ENCODE data around the gene PRADC1. TPM values are rescaled to one million over a fixed set of nuclear protein-coding genes. Genes with fewer than 3 reads are reported as not detected.

The PRADC1 gene
- total and polyA plus RNA-seq, 9 of the 15 experiments (the other 6 are each of a cell fraction or from before 2014, with no cell fraction given): 7.3 to 47.4 (median 34.2) TPM

- TF ChIP-seq, protein P1, sequence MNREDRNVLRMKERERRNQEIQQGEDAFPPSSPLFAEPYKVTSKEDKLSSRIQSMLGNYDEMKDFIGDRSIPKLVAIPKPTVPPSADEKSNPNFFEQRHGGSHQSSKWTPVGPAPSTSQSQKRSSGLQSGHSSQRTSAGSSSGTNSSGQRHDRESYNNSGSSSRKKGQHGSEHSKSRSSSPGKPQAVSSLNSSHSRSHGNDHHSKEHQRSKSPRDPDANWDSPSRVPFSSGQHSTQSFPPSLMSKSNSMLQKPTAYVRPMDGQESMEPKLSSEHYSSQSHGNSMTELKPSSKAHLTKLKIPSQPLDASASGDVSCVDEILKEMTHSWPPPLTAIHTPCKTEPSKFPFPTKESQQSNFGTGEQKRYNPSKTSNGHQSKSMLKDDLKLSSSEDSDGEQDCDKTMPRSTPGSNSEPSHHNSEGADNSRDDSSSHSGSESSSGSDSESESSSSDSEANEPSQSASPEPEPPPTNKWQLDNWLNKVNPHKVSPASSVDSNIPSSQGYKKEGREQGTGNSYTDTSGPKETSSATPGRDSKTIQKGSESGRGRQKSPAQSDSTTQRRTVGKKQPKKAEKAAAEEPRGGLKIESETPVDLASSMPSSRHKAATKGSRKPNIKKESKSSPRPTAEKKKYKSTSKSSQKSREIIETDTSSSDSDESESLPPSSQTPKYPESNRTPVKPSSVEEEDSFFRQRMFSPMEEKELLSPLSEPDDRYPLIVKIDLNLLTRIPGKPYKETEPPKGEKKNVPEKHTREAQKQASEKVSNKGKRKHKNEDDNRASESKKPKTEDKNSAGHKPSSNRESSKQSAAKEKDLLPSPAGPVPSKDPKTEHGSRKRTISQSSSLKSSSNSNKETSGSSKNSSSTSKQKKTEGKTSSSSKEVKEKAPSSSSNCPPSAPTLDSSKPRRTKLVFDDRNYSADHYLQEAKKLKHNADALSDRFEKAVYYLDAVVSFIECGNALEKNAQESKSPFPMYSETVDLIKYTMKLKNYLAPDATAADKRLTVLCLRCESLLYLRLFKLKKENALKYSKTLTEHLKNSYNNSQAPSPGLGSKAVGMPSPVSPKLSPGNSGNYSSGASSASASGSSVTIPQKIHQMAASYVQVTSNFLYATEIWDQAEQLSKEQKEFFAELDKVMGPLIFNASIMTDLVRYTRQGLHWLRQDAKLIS (CRISPR knock-in tag; IDR thresholded peaks at IDR 0.05): 0 out of 2 replicates have a peak, but pooled peaks have one; percentile 13
- peak; percentile 88 for TF ChIP-seq CHD2 (IDR thresholded peaks at IDR 0.05; ENCODE audit: low read depth, low read length)
- TF ChIP-seq RFX7 (CRISPR knock-in tag; IDR thresholded peaks at IDR 0.05): no peak
- TF ChIP-seq ZNF143 (CRISPR knock-in tag; IDR thresholded peaks at IDR 0.05): no peak
- TF ChIP-seq SRF (CRISPR knock-in tag; IDR thresholded peaks at IDR 0.05): 0 out of 4 replicates have a peak, but pooled peaks of 1 of the 2 experiments have one; percentile 68
- no peak for TF ChIP-seq ZSCAN32 (CRISPR knock-in tag; IDR thresholded peaks at IDR 0.05)
- no peak for TF ChIP-seq ZNF408 (CRISPR knock-in tag; IDR thresholded peaks at IDR 0.05; ENCODE audit: low read depth)
- peak; percentile 51 for TF ChIP-seq C11orf30 (IDR thresholded peaks at IDR 0.05; ENCODE audit: low read depth)
- TF ChIP-seq NR2F6 (CRISPR knock-in tag; IDR thresholded peaks at IDR 0.05): no peak
- TF ChIP-seq ZNF431 (CRISPR knock-in tag; IDR thresholded peaks at IDR 0.05): 0 out of 2 replicates have a peak, but pooled peaks have one; percentile 21
- TF ChIP-seq MXI1 (IDR thresholded peaks at IDR 0.05; ENCODE audit: low read depth, low read length): peak; percentile 99
- TF ChIP-seq KDM5B (IDR thresholded peaks at IDR 0.05; ENCODE audit: insufficient replicate concordance, low read depth, low read length): peak; percentile 76
- TF ChIP-seq ZBTB11 (CRISPR knock-in tag; IDR thresholded peaks at IDR 0.05): peak in 1 of 3 experiments; percentile 39; a peak in 1 of 6 replicates
- peak; percentile 49 to 54; a peak in 1 of 4 replicates for TF ChIP-seq FOXK2 (conservative IDR thresholded peaks at IDR 0.05 in 1 of 2, IDR thresholded peaks at IDR 0.05 in 1 of 2; ENCODE audit: low read depth in 2 of 2)
- peak in 1 of 2 experiments; percentile 20; a peak in 1 of 4 replicates for TF ChIP-seq SIX5 (IDR thresholded peaks at IDR 0.05; ENCODE audit: borderline replicate concordance in 1 of 2, insufficient read depth in 1 of 2, low read depth in 1 of 2, low read length in 2 of 2)
- no peak; the same call in 1 of the 2 replicates for TF ChIP-seq DMBX1 (CRISPR knock-in tag; IDR thresholded peaks at IDR 0.05; ENCODE audit: borderline replicate concordance)
- TF ChIP-seq MAFK (IDR thresholded peaks at IDR 0.05; ENCODE audit: low read length): no peak
- TF ChIP-seq XRCC5 (IDR thresholded peaks at IDR 0.05; ENCODE audit: low read depth, low read length): no peak
These were observed 18.7 kb downstream of the PRADC1 start, which contains the start of gene SMYD5 (continued) for GRCh38 chr2:73214120-73215035.

Data from K562 (cell line).